G401.6 (cell line): Measurements from ENCODE around the gene GMDS.
A peak's percentile ranks its signal among the peaks of the same experiment; 100 is the strongest.

Experiments
- FAIRE-seq: peaks from 2 replicates; lab custom pipeline; 2012; peaks lifted over from hg19 to GRCh38; lab: Jason Lieb, UNC

GMDS gene

DNA sequence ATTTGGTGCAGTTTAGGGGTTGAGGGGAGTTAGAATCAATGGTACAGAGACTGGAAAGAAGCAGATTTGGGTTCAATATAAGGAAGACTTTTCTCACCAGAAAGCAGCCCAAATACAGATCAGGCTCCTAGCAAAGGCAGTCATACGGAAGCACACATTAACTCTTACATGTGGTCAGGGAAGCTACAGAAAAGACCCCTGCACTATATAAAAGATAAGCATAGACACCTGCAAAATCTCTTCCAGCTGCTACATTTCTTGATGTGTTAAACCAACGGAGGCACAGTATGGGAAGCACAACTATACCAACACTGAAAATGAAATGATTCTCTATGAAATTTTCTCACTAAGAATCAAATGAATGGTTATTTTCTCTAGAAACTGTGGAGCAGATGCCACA lies 150.8 kb downstream of the GMDS start:
- no peak for FAIRE-seq

DNA sequence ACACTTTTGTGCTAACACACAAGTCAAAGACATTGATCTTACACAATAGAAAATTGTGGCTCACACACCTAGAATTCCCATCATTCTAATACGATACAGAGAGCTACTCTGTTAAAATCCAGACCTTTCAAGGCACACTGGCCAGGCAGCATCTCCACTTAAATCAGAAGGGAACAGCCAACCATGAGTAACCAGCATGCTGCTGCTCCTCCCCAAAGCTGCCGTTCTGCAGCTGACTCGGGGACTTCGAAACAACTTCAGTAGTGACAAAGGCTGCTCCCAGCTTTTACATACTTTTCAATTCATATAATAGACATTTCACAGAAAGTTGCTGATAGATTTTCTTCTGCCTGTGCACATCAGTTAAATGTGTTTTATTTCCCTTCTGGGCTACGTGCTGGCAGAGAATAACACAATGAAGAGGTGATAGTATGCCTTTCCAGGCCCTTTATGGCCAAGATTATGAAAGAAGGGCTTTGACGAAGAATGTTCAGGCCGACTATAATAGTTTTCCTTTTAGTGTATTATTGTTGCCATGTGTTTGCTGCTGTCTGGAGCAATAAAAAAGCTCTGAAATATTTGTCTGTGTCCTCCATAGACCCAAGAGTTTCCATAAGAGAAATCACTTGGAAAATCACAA lies 159.0 kb downstream of the GMDS start:
- no peak for FAIRE-seq

DNA sequence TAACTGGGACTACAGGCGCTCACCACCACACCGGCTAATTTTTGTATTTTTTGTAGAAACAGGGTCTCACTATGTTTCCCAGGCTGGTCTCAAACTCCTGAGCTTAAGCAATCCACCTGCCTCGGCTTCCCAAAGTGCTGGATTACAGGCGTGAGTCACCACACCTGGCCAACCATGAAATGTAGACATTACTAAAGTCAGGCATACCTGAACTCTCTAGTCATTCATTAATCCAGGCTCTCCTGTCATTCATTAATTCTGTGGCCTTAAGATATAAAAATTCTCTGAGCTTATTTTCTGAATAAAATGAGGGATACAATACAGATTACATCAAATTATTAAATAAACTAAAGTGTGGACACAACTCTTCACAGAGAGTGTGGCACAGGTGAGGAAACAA lies 159.7 kb downstream of the GMDS start:
- no peak for FAIRE-seq

DNA sequence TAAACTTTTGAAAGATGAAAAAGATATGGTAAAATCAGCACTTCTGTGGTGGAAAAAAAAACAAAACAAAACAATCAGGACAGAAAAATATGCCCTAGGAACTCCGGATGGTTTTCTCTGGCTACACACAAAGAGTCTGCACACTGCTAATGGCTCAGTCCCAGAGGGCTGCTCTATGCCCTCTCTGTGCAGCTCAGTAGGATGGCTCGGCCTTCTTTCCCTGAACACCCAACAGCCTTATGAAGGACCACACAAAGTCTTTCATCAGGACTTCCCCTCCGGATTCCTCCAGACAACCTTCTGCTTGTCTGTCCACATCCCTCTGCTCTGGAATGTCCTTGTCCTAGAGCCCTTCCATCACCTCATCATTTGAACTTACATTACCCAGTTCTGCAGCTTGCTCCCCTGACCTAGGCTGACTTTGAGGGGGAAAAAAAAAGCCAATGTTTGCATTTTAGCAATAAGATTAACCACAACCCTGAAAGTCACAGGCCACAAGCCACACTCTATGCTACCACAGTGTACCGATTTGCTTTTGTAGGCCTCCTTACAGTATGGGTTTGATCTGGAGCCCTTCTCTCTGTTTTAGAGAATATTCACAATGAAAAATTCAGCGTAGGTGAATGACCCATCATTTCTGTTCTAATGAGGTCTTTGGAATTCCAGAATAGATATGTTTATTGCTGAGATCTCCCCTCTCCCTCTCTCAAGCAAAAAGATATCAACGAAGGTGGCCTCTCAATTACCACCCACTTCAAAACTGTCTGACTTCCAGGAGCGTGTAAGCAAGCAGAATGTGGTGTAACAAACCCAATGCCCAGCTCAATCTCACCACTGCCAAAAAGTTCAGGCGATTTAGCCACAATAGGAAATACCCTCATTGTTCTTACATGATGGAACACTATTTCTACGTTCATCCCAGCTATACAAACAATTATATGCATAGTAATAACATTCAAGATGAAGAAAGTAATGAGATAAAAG lies 164.0 kb downstream of the GMDS start:
- FAIRE-seq, result no peak

- no peak for FAIRE-seq
Observed at GRCh38 chr6:2078888-2079287, 166.5 kb downstream of the GMDS start.

GRCh38 chr6:2077826-2078225 lies 167.6 kb downstream of the GMDS start:
- no peak for FAIRE-seq

- FAIRE-seq, result no peak
Observed at GRCh38 chr6:2073476-2073875, 171.9 kb downstream of the GMDS start.

GRCh38 chr6:2072453-2072852 lies 173.0 kb downstream of the GMDS start:
- no peak for FAIRE-seq

GRCh38 chr6:2063547-2063946 lies 181.9 kb downstream of the GMDS start:
- FAIRE-seq, result no peak

- FAIRE-seq, result no peak
Observed at GRCh38 chr6:2061880-2062279, 183.5 kb downstream of the GMDS start.

DNA sequence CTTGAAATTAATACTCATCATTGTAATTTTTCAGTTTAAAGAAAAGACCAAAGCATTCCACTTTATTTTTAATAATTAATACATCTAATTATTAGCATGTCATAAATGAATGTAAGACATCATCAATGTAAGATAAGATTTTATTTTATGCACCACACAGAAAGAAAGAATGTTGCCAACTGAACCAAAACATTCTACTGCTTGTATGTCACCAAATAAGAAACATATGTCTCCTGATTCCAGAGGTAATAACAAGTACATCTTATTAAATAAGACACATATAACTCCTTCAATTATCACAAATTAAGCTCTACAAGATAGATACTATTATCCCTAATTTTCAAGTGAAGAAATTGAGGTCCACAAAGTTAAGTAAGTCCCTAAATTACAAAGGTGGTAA lies 189.5 kb downstream of the GMDS start:
- FAIRE-seq, result no peak

- FAIRE-seq, result no peak
Observed at GRCh38 chr6:2055143-2055542, 190.3 kb downstream of the GMDS start.

DNA sequence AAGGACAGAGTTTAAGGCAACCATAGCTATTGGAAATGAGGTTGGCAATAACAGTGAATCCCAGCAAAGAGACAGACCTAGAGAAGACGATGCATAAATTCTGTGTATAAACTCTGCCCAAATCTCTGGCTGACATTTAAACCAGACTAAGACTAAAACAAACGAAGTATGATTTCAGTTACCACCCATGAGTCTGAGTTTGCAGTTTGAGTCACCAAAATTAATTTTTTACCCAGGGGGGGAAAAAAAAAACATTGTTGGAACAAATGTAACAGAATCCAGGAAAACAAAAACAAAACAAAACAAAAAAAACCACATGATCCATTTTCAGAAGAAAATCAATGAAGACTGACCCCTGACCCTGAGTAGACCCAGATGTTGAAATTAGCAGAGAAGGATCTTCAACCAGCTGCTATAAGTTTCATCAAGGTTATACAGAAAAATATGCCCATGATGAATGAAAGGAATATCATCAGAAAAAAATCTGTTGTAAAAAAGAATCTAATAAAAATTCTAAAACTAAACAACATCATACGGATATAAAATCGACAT lies 190.8 kb downstream of the GMDS start:
- FAIRE-seq, result no peak

GRCh38 chr6:2053691-2054090 lies 191.7 kb downstream of the GMDS start:
- FAIRE-seq, result peak; percentile 25

DNA sequence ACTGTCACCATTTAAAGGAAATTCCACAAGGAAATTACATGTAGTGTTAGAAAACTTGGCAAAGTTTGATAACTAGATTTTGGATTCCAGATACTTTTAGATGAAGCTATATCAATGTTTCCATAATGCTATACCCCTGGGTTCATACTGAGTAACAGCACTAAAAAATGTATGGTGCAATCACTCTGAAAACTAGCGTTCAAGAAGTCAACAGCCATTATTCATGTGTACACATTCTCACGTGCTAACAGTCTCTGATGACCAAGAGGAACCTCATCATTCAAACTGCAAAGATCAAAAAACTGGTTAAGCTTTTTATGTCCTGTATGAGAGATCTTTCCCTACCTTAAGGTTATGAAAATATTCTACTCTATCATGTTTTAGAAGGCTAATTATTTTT lies 197.6 kb downstream of the GMDS start:
- no peak for FAIRE-seq

DNA sequence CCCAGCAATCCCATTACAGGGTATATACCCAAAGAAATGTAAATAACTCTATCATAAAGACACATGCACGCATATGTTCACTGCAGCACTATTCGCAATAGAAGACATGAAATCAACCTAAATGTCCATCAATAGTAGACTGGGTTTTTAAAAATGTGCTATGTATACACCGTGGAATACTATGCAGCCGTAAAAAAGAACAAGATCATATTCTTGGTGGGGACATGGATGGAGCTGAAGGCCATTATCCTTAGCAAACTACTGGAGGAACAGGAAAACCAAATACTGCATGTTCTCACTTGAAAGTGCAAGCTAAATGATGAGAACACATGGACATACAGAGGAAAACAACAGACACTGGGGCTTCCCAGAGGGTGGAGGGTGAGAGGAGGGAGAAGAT lies 201.2 kb downstream of the GMDS start:
- FAIRE-seq, result no peak

- no peak for FAIRE-seq
Observed at GRCh38 chr6:2042956-2043648, 202.3 kb downstream of the GMDS start.

- FAIRE-seq, result no peak
Observed at GRCh38 chr6:2038092-2038491, 207.3 kb downstream of the GMDS start.

GRCh38 chr6:2037237-2037926 lies 208.0 kb downstream of the GMDS start:
- no peak for FAIRE-seq

DNA sequence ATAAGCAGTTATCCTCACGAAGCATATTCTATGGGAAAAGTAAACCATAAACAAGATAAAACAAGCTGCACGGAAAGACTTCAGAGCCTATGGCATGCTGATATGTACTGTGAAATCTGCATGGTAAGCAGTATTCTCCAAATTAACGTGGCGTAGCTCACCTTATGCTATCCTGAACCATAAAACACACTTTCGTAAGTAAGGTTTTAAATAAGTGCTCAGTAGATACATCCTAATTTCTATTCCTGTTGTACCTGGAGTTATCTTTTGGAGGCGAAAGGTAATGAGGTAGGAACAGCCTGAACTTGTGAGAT lies 208.7 kb downstream of the GMDS start:
- FAIRE-seq, result no peak

DNA sequence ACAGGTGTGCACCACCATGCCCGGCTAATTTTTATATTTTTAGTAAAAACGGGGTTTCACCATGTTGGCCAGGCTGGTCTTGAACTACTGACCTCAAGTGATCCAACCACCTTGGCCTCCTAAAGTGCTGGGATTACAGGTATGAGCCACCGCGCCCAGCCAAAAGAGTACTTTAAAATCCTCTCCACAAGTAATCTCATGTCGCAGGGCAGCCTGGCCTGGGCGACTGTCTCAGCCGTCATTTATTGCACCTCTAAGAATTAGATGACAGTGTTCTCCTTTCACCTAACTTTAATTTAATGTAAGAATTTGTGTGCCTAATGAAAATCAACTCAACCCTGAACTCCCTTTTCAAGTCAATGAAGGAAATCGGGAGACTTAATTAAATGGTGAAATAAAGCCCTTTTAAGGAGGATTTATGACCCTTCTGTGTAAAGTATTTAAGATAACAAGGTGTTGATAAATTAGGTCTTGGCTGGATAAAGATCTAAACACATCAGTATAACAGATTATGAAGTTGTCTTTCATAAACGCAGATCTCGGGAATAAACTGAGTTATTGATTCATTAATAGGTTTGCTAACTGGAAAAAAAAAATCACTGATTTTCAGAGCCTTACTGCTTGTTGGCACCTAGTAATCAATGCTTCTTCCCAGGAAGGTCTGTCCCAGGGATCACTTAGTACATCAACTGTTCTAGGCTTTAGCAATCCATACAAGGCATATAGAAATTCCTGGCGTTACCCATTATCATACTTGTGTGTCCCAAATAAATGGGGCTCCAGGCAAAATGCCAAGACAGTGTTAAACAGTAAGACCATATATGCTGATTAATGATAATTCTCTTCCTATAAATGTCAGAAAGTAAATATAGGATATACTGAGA lies 209.3 kb downstream of the GMDS start:
- FAIRE-seq, result no peak
